PC-9 (cell line): ENCODE measurements around the gene RTN4IP1. TPM values are rescaled to one million over a fixed set of nuclear protein-coding genes. Genes with fewer than 3 reads are reported as not detected.

Experiments
- BruUV-seq: library from RNA; stranded (reverse); fragments of 400-500 nt; replicated peaks from 2 replicates; lab custom pipeline; 2021; lab: Mats Ljungman, UMichigan
- CTCF ChIA-PET: fragments of 300-600 bp; sonication (Branson Sonifier 250); formaldehyde crosslinking; loops from one replicate; lab custom pipeline; 2022; ENCODE audit warnings: antibody characterized with exemption; lab: Charles Lee
- POLR2A ChIA-PET: fragments of 300-600 bp; sonication (Branson Sonifier 250); formaldehyde crosslinking; loops from one replicate; lab custom pipeline; 2022; ENCODE audit warnings: antibody characterized with exemption; ENCODE audit not compliant: unreplicated experiment; lab: Charles Lee
- DNase-seq, 2 experiments: peaks; one replicate each; pipeline versions ENCODE4 v3.0.0 to v3.0.0-alpha.2; 2015 to 2022; ENCODE audit warnings: mixed read lengths in 1 of 2
- H2AFZ ChIP-seq: fragments of 200-600 bp; sonication (generic); 2 replicates; pipeline ENCODE4 v1.8.1; 2017; ENCODE audit warnings: antibody characterized with exemption
- H3F3A ChIP-seq: fragments of 200-600 bp; sonication (generic); 2 replicates; pipeline ENCODE4 v1.8.1; 2017; ENCODE audit warnings: antibody characterized with exemption, mild to moderate bottlenecking, low read depth; ENCODE audit not compliant: insufficient read depth
- H3K27ac ChIP-seq: fragments of 200-600 bp; sonication (generic); 2 replicates; pipeline ENCODE4 v1.6.1; 2016; ENCODE audit warnings: mixed run types
- H3K27me3 ChIP-seq: fragments of 200-600 bp; sonication (generic); 2 replicates; pipeline ENCODE4 v1.6.1; 2016; ENCODE audit warnings: low read depth, mixed run types; ENCODE audit not compliant: insufficient read depth
- H3K36me3 ChIP-seq: fragments of 200-600 bp; sonication (generic); 2 replicates; pipeline ENCODE4 v1.6.1; 2016; ENCODE audit warnings: low read depth, mixed run types
- H3K4me1 ChIP-seq: fragments of 200-600 bp; sonication (generic); replicated peaks from 2 replicates; pipeline ENCODE4 v1.6.1; 2016; ENCODE audit warnings: mixed run types; ENCODE audit not compliant: insufficient read depth
- H3K4me2 ChIP-seq: fragments of 200-600 bp; sonication (generic); 2 replicates; pipeline ENCODE4 v1.6.1; 2017; ENCODE audit warnings: mixed run types
- H3K4me3 ChIP-seq: fragments of 200-600 bp; sonication (generic); 2 replicates; pipeline ENCODE4 v1.6.1; 2016; ENCODE audit warnings: mixed run types
- H3K79me2 ChIP-seq: fragments of 200-600 bp; sonication (generic); 2 replicates; pipeline ENCODE4 v1.6.1; 2017; ENCODE audit warnings: low read depth, mixed run types
- H3K9me2 ChIP-seq: fragments of 200-600 bp; sonication (generic); 2 replicates; pipeline ENCODE4 v1.8.1; 2017; ENCODE audit warnings: mild to moderate bottlenecking; ENCODE audit not compliant: insufficient read depth
- H3K9me3 ChIP-seq: fragments of 200-600 bp; sonication (generic); 2 replicates; pipeline ENCODE4 v1.8.1; 2016; ENCODE audit warnings: low read depth; ENCODE audit not compliant: insufficient read depth
- H4K20me1 ChIP-seq: fragments of 200-600 bp; sonication (generic); 2 replicates; pipeline ENCODE4 v1.8.1; 2017; ENCODE audit not compliant: insufficient read depth
- EZH2 ChIP-seq: fragments of 200-600 bp; sonication (generic); IDR thresholded peaks from 2 replicates; pipeline ENCODE4 v1.8.0; 2017; ENCODE audit warnings: antibody characterized with exemption, low read depth
- intact Hi-C: fragments of 100-400 bp; cut with micrococcal nuclease; formaldehyde crosslinking; loops from one replicate; pipeline ENCODE4 v1.10.0; 2022; ENCODE audit not compliant: unreplicated experiment
- total RNA-seq: library from RNA; stranded (reverse); gene quantifications from 2 replicates; pipeline ENCODE4 v1.2.3, GENCODE V29; 2021
- TF ChIP-seq, protein P1 (sequence below): fragments of 200-600 bp; sonication (generic); conservative IDR thresholded peaks from 2 replicates; pipeline ENCODE4 v1.6.1; 2017; ENCODE audit warnings: mixed run types, antibody characterized with exemption, mild to moderate bottlenecking, moderate library complexity

RTN4IP1 gene
- total RNA-seq, 1 experiment from 2014 or later: 10.0 TPM

DNA sequence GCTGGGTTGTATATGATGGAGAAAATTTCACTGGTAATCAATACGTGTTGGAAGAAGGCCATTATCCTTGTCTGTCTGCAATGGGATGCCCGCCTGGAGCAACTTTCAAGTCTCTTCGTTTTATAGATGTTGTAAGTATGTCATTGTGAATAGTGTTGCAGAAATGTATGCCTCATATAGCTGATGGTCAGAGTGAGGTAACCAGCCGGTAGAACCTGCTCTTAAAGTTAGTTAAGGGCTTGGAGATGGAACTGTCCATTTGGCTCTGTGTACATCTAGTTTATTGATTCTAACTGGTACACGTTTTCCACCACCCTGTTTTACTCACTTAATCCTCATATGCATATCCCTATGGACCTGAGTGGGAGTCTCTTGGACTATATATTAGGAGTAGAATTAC is 73.5 kb downstream of the RTN4IP1 start:
- TF ChIP-seq, protein P1, sequence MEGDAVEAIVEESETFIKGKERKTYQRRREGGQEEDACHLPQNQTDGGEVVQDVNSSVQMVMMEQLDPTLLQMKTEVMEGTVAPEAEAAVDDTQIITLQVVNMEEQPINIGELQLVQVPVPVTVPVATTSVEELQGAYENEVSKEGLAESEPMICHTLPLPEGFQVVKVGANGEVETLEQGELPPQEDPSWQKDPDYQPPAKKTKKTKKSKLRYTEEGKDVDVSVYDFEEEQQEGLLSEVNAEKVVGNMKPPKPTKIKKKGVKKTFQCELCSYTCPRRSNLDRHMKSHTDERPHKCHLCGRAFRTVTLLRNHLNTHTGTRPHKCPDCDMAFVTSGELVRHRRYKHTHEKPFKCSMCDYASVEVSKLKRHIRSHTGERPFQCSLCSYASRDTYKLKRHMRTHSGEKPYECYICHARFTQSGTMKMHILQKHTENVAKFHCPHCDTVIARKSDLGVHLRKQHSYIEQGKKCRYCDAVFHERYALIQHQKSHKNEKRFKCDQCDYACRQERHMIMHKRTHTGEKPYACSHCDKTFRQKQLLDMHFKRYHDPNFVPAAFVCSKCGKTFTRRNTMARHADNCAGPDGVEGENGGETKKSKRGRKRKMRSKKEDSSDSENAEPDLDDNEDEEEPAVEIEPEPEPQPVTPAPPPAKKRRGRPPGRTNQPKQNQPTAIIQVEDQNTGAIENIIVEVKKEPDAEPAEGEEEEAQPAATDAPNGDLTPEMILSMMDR: no peak
- no peak for TF ChIP-seq EZH2
- Histone ChIP-seq H3K36me3 (peaks cover 29% of the 10 kb centered on the region; the same call in 1 of the 2 replicates), H3F3A (peaks cover 15% of the 10 kb centered on the region), H3K4me2 (no peak overlapping the region), H2AFZ (no peak overlapping the region), H3K27me3 (no peaks in the 10 kb centered on the region), H3K79me2 (no peaks in the 10 kb centered on the region), H3K9me3 (no peaks in the 10 kb centered on the region), H4K20me1 (no peaks in the 10 kb centered on the region), H3K4me1 (peaks cover 20% of the 10 kb centered on the region), H3K4me3 (no peak overlapping the region), H3K9me2 (no peaks in the 10 kb centered on the region), H3K27ac (no peak overlapping the region)
- intact Hi-C loops: loop anchor here (2.0 kb wide), 2 partner anchors 43 to 109 kb away; no protein-coding TSS in a partner anchor
- ChIA-PET POLR2A (no interaction called here), CTCF (no interaction called here)
- peak in 1 of 2 experiments; percentile 73 for DNase-seq
- no TSS peak for BruUV-seq

DNA sequence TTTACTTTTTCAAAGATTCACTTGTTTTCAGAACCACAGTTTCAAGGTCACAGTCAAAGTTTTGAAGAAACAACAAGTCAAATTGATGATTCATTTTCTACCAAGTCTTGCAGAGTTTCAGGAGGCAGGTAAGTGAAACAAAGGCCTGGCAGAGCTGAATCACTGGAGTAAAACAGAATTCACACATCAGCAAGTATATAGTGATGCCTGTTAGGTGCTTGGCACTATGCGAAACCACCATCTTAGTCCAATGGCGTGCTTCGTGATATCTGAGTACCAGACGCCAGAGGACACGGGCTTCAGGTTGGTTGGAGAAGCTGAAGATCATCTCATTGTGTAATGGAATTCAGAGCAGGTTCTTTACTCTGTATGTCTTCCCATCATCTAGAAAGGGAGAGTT is 75.9 kb downstream of the RTN4IP1 start:
- ChIA-PET POLR2A (interaction anchor here (0.5 to 0.6 kb wide), 2 partner anchors 77 to 183 kb away, joined by 3 to 4 read pairs; no protein-coding TSS in a partner anchor), CTCF (no interaction called here)
- Histone ChIP-seq H3K4me3 (no peak overlapping the region), H2AFZ (no peak overlapping the region), H3K27ac (no peak overlapping the region), H3K4me2 (no peak overlapping the region), H3F3A (peaks cover 13% of the 10 kb centered on the region; the same call in 1 of the 2 replicates), H3K9me2 (no peaks in the 10 kb centered on the region), H4K20me1 (no peaks in the 10 kb centered on the region), H3K9me3 (no peaks in the 10 kb centered on the region), H3K79me2 (no peaks in the 10 kb centered on the region), H3K36me3 (peaks cover 26% of the 10 kb centered on the region; the same call in 1 of the 2 replicates), H3K27me3 (no peaks in the 10 kb centered on the region), H3K4me1 (peaks cover 17% of the 10 kb centered on the region)
- intact Hi-C loops: no loop called here
- TF ChIP-seq, protein P1: no peak
- DNase-seq: no peak
- no TSS peak for BruUV-seq

DNA sequence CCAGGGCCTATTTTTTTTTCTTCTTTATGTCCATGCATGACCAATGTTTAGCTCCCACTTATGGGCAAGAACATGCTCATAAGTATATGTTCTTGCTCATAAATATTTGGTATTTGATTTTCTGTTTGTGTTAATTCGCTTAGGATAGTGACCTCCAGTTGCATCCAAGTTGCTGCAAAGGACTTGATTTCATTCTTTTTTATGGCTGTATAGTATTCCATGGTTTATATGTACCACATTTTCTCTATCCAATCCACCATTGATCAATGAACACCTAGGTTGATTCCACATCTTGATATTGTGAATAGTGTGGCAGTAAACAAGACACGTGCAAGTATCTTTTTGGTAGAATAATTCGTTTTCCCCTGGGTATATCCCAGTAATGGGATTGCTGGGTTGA is 78.1 kb downstream of the RTN4IP1 start:
- no peaks in the 10 kb centered on the region for H3K79me2 ChIP-seq
- CTCF ChIA-PET: interaction anchor here (0.7 kb wide), 1 partner anchor 39 kb away, joined by 3 read pairs; no protein-coding TSS in a partner anchor
- no peak overlapping the region for H2AFZ ChIP-seq
- no peak overlapping the region for H3K4me2 ChIP-seq
- POLR2A ChIA-PET: no interaction called here
- BruUV-seq: no TSS peak
- H4K20me1 ChIP-seq: no peaks in the 10 kb centered on the region
- no peak overlapping the region for H3K27ac ChIP-seq
- no peak for DNase-seq
- intact Hi-C loops: no loop called here
- H3K9me3 ChIP-seq: no peaks in the 10 kb centered on the region
- H3K27me3 ChIP-seq: no peaks in the 10 kb centered on the region
- peaks cover 30% of the 10 kb centered on the region for H3F3A ChIP-seq
- TF ChIP-seq, protein P1: no peak
- TF ChIP-seq EZH2: no peak
- H3K9me2 ChIP-seq: no peaks in the 10 kb centered on the region; the same call in 1 of the 2 replicates
- peaks cover 29% of the 10 kb centered on the region; the same call in 1 of the 2 replicates for H3K36me3 ChIP-seq
- H3K4me3 ChIP-seq: no peak overlapping the region
- peaks cover 30% of the 10 kb centered on the region for H3K4me1 ChIP-seq
